Stimulated activated CD4-positive, alpha-beta T cell treated with anti-CD3 and anti-CD28 coated beads, TNF-alpha, amount 100 ng/mL, for 24 hours (primary cell): ENCODE results near the gene SOX12.
"Not testable (repeated sequence)": the region's sequence is repeated elsewhere in the genome, so short reads cannot be mapped to it uniquely, and the experiment has no call there.

ENCODE experiments used
- DNase-seq, 3 experiments: peaks; one replicate each; pipeline ENCODE4 v3.0.0-alpha.2; 2020; ENCODE audit warnings: low read depth in 3 of 3

Gene SOX12

DNA sequence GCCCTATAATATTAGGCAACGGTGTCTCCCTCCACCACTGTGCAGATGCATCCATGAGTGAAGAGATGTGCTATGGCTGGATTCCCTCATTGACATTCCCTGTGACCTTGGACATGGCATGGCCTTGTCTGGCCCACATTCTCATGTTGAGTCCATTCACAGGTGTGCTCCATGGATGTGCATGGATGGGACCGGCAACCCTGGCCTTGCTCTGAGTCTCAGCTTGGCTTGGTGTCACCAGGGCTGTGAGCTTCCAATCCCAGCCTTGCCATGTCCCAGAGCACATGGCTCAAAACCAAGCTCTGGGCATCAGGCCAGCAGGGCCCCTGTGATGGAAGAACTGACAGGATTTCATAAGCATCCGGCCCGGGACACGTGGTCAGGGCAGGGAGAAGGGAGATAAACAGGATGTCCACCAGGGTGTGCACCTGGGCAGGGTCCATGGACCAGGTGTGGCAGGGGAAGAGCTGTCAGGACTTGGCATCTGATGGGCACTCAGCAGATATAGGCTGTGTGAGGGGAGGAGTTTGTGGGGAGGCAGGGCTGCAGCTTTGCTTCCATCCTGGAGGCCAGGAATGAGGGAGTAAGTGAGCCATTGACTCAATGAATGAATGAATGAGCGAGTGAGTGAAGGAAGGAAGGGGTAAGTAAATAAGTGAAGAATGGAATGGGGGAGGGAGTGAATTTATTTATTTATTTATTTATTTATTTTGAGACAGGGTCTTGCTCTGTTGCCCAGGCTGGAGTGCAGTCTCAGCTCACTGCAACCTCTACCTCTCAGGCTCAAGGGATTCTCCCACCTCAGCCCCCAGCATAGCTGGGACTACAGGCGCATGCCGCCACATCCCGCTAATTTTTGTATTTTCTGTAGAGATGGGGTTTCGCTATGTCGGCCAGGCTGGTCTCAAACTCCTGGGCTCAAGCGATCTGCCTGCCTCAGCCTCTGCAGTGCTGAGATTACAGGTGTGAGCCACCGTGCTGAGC is 37.2 kb downstream of the SOX12 start:
- peak in 1 of 3 experiments; percentile 52 for DNase-seq

DNA sequence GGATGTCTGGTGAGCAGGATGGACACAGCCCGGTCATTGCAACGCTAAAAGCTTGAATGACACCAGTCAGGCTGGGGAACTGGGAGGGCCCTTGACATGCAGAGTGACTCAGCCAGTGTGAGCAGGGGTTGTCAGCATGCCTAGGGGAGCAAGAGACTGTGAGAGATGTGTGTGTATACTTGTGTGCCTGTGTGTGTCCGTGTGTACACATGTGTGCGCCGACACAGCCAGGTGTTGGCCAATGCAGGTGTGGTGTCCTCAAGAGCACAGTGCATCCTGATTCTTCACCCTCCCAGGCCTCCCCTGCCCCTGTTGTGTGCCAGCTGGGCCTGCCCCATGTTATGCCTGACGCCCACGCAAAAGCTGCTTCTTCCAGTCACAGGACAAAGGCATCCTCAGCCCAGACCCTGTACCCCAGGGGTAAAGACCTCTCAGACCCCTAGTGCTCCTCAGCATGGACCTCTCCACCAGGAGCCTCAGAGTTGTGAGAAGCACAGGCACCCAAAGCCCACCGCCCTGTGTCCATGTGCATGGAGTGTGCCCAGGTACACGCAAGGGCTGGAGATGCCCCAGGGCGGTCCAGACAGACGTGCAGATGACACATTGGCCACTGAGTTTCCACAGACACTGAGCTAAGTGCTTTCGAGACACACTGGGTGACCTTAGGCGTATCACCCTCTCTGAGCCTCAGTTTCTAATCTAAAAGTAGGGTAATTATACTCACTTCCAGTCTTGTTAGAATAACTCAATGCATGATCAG is 38.1 kb downstream of the SOX12 start:
- no peak for DNase-seq

- no peak for DNase-seq
Measured at GRCh38 chr20:364905-365794, 39.8 kb downstream of the SOX12 start.

DNA sequence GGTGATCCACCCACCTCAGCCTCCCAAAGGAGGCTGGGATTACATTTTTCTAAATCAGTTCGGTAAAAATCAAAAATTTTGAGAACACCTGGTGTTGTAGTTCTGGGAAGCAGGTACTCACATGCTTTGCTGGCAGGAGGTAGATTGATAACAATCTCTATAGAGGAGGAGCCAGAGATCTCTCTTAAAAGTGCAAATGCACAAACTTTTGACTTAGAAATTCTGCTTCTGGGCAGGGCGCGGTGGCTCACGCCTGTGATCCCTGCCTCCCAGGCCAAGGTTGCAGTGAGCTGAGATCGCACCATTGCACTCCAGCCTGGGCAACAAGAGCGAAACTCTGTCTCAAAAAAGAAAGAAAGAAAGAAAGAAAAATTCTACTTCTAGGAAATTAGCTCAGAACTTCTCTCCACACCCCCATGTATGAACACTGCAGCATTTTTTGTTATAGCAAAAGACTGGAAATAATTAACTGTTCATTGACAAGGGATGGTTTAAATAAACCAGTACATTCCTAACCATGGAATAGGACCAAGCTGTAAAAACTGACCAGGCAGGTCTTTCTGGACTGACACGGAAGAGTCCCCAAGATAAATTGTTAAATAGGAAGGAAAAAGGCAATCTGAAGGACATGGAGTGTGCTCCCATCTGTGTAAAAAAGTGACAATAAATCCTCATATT is 40.8 kb downstream of the SOX12 start:
- DNase-seq: no peak

GRCh38 chr20:366719-367485 is 41.5 kb downstream of the SOX12 start:
- no peak for DNase-seq

DNA sequence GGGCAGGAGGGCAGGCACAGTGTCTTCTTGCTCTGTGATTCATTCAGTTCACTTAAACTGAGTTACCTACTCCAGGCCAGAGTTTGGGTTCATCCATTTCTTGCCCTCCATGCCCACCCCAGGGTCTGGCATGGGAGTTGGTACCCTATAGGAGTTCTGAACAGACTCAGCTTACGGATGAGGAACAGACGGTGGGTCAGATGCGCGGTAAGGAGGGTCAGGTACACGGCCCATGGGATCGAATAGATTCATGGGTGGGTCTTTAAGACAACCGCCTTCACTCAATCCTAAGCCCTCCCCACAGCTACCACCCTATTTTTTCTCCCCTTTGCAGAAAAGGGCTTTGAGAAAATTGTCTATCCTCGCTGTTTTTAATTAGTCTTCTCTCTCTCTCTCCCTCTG is 42.1 kb downstream of the SOX12 start:
- DNase-seq: no peak

DNA sequence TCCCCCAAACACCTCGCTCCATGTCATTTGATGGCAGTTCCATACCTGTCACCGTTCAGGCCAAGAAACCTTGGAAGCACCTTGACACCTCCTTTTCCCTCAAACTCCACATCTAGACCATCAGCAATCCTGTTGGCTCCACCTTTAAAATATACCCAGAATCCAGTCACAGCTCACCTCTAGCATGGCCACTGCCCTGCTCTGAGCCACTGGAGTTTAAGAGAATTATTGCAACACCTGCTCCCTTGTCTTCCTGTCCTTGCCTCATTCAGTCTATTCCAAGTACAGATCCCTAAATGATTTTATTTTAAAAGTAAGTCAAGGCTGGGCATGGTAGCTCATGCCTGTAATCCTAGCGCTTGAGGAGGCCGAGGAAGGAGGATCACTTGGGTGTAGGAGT is 43.6 kb downstream of the SOX12 start:
- no peak for DNase-seq

DNA sequence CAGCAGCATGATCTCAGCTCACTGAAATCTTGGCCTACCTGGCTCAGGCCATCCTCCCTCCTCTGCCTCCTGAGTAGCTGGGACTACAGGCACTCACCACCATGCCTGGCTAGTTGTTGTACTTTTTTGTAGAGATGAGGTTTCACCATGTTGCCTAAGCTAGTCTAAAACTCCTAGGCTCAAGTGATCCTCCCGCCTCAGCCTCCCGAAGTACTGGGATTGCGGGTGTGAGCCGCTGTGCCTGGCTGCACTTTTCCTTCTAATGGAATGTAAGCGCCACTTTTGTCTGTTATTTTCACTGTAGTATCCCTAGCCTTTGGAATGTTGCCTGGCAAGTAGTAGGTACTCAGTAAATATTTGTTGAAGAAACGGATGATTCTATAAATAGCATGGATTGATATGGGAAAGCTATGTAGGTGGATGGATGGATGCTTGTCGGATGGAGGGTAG is 44.8 kb downstream of the SOX12 start:
- no peak for DNase-seq

GRCh38 chr20:370977-371754 is 45.8 kb downstream of the SOX12 start:
- no peak for DNase-seq

GRCh38 chr20:371755-372542 is 46.6 kb downstream of the SOX12 start:
- no peak for DNase-seq

- not testable (repeated sequence) for DNase-seq
Measured at GRCh38 chr20:372543-373082, 47.3 kb downstream of the SOX12 start.

- DNase-seq: no peak
Measured at GRCh38 chr20:373171-373890, 48.0 kb downstream of the SOX12 start.

- no peak for DNase-seq
Measured at GRCh38 chr20:375265-375889, 50.0 kb downstream of the SOX12 start.

- no peak for DNase-seq
Measured at GRCh38 chr20:376089-376488, 50.7 kb downstream of the SOX12 start.

DNA sequence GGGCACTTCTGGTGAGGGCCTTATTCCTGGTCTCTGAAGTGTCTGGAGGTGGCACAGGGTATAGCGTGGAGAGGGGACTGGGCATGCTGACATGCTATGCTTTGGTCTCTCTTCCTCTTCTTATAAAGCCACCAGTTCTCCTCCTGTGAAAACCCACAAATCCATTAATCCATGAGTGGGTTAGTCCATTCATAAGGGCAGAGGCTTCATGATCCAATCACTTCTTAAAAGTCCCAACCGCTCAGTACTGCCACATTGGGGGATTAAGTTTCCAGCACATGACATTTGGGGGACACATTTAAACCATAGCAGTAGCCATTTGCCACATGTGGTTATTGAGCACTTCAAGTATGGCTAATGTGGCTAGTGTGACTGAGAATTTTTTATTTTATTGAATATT is 51.4 kb downstream of the SOX12 start:
- DNase-seq: no peak

DNA sequence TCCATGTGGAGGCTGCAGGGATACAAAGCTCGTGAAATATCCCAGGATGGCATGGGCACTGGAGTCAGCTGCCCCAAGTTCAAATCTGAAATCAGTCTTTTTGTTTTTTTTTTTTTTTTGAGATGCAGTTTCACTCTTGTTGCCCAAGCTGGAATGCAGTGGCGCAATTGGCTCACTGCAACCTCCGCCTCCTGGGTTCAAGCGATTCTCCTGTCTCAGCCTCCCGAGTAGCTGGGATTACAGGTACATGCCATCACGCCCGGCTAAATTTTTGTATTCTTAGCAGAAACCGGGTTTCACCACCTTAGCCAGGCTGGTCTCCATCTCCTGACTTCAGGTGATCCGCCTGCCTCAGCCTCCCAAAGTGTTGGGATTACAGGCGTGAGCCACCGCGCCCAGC is 52.2 kb downstream of the SOX12 start:
- not testable (repeated sequence) for DNase-seq

DNA sequence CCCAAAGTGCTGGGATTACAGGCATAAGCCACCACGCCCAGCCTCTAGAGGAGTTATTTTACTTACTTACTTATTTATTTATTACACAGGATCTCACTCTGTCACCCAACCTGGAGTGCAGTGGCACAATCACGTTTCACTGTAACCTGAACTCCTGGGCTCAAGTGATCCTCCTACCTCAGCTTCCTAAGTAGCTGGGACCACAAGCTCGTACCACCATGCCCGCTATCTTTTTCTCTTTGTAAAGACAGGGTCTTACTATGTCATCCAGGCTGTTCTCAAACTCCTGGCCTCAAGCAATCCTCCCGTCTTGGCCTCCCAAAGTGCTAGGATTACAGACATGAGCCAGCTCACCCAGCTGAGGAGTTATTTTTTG is 53.6 kb downstream of the SOX12 start:
- no peak for DNase-seq
